ENCODE results near the gene LARGE1.

- TF ChIP-seq POLR2AphosphoS5 (IDR thresholded peaks at IDR 0.05; ENCODE audit: low read depth, low read length) (no peak), POLR2A (IDR thresholded peaks at IDR 0.05; ENCODE audit: low read depth, low read length) (no peak), TAF1 (IDR thresholded peaks at IDR 0.05; ENCODE audit: low read depth, low read length) (no peak), SPI1 (IDR thresholded peaks at IDR 0.05; ENCODE audit: low read depth, low read length) (no peak)
Measured at GRCh38 chr22:33563220-33563964, 356.9 kb downstream of the LARGE1 start.
